Measurements from ENCODE around the gene RFX3.

DNA sequence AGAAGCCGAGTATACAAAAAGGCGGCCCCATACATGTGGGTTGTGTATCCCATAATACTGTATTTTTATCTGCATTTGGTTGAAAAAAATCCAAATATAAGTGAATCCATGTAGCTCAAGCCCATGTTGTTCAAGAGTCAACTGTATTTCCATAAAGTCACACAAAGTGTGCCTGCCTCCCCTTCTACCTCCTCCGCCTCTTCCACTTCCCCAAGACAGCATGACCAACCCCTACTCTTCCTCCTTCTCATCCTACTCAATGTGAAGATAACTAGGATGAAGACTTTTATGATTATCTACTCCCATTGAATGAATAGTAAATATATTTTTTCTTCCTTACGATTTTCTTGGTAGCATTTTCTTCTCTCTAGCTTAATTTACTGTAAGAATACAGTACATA lies 92.7 kb downstream of the RFX3 start:
- TF ChIP-seq, protein P1, sequence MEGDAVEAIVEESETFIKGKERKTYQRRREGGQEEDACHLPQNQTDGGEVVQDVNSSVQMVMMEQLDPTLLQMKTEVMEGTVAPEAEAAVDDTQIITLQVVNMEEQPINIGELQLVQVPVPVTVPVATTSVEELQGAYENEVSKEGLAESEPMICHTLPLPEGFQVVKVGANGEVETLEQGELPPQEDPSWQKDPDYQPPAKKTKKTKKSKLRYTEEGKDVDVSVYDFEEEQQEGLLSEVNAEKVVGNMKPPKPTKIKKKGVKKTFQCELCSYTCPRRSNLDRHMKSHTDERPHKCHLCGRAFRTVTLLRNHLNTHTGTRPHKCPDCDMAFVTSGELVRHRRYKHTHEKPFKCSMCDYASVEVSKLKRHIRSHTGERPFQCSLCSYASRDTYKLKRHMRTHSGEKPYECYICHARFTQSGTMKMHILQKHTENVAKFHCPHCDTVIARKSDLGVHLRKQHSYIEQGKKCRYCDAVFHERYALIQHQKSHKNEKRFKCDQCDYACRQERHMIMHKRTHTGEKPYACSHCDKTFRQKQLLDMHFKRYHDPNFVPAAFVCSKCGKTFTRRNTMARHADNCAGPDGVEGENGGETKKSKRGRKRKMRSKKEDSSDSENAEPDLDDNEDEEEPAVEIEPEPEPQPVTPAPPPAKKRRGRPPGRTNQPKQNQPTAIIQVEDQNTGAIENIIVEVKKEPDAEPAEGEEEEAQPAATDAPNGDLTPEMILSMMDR (IDR thresholded peaks at IDR 0.05 in 4 of 5, conservative IDR thresholded peaks at IDR 0.05 in 1 of 5) = no peak
- TF ChIP-seq POLR2A (IDR thresholded peaks at IDR 0.05) = no peak

Data from gastrocnemius medialis (tissue), 4 donors.